NCI-H345 treated with DMSO at 0.1 percent for 48 hours (cell line): Measurements from ENCODE around the gene PTPRT.

Experiments used
- DNase-seq: peaks from one replicate; lab custom pipeline; 2025; ENCODE audit not compliant: unreplicated experiment; lab: John Stamatoyannopoulos, UW

PTPRT gene

DNA sequence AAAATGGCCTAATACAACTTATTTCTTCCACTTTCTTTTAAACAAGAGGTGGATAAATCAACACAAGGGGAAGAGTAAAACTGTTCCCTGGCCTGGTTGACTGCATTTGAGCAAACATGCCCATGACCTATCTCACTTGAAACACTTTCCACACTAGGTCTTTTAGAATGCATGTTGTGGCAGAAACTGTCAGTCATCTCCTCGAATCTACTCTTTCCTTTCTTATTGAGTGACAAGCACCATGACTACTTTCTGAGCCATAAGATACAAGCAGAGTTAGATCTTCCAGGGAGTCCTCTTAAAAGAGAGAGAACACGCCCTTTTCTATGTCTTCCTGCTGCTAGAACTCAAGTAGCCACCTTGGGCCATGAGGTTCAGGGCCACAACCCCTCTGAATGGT lies 66.5 kb downstream of the PTPRT start:
- no peak for DNase-seq

DNA sequence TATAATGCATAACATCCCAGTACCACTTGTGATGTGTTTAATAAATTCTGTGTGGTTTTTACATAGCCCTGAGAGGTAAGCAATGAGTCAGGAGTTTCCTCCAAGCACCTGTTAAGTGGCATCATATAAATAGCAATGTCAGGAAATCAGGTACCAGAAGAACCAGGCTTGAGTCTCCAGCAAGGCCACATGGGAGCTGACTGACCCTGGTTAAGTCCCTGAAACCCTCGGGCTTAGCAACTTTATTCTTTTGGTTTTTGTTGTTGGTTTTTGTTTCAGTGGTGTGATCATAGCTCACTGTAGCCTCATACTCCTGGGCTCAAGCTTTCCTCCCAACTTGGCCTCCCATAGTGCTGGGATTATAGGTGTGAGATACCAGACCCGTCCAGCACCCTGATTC lies 70.0 kb downstream of the PTPRT start:
- no peak for DNase-seq

DNA sequence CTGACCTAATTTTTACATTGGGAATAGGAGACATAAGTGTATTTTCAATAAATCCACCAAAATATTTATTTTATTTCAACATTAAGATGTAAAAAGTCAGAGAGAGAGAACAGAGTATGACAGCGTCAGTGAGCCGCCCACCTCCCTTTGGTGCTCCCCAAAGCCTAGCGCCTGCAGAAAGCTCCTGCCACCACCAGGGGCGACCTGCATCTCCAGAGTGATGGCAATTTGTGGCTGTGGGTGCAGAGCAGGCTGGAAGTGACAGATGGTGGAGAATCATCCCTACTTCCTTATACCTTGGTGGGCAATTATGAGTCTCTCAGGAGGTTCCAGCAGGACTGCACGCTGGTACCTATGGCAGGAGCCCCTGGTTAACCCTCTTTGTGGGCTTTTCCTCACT lies 87.3 kb downstream of the PTPRT start:
- no peak for DNase-seq

DNA sequence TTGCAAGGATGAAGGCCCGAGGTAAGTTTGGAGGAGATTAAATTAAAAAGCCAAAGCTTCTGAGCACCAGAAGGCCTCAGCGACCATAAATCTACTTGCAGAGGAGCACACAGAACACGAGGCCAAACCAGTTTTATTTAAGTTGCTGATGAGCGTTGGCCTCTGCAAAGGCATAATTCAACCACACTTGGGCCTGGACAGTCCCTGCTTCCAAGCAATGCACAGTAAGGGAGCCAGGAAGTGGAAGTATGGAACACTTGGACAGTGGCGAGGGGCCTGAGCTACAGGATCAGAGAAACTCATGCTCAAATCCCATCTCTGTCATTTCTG lies 92.8 kb downstream of the PTPRT start:
- no peak for DNase-seq

DNA sequence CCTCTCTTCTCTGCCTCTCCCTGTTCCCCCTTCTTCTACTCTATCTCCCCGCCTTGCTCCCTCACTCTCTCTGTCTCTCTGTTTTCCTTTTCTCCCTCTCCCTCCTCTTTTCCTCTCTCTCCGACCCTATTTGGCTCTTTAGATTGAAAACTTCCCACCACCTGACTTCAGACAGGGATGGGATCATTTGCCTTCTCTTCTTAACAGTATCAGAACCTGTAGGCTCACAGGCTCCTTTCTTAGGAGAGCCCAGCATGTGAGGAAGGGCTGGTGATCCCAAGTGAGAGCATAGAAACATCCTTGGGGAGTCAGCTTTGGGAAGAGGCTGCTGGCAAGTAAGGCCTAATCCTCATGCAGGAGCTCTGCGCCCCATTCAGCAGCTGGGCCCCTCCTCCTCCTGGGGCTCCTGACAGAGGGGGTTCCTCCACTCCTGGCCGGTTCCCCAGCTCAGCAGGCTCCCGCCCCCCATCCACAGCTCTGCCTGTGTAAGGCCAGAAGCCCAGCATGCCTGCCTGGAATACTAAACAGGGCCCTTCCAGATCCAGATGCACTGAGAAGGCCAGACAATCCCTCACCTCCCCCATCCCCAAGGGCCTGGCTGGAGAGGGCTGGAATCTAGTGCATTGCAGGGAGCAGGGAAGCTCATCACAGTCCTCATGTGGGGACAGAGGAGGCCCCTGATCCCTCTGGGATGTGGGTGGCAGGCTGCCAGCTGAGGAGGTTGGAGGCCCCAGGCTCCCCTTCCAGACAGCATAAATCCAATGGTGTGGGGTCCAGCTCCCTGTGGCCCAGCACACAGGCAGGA lies 93.4 kb downstream of the PTPRT start:
- no peak for DNase-seq

DNA sequence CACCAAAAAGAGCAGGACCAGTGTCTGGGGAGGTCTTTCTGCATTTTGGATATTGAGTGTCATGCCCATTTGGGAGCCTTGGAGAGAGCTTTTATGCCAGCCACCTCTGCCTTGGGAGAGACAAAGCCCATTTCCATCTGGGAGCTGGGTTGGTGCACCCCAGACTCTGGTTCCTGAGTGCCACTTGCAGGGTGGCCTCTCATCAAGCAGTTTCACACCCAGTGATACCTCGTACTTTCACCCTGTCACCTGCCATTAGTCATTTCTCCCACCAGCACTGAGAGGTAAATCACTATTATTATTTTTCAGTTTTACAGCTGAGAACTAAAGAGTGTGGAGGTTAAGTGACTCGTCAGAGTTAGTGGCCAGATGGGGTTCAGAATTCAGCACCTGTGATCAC lies 94.7 kb downstream of the PTPRT start:
- DNase-seq: no peak

DNA sequence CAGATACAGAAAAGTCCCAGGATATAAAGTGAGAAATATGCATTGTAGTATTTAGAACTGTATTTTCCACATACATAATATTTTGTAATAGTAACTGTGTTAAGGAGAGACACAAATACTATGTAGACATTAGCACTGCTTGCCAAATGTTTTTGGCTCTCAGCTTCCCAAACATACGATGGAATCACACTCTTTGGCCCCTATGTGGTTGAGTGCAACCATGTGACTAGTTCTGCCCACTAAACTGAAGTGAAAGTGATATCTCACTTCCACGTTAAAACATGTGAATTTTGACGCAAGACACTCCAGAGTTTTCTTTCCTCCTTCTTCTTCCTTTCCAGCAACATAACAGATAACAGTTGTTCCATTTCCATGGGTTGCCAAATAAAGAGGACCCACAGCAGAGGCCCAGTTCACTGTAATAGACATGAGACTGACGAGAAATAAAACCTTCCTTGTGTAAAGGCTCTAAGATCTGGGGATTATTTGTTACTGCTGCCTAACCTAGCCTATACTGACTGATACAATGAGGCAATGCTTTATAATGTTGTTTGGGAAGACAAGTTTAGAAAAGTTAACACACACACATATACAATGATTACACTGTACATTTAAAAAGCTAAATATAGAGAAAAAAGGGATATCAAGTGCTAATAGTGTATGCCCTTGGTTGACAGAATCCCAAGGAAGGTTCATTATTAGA lies 97.2 kb downstream of the PTPRT start:
- DNase-seq: no peak

DNA sequence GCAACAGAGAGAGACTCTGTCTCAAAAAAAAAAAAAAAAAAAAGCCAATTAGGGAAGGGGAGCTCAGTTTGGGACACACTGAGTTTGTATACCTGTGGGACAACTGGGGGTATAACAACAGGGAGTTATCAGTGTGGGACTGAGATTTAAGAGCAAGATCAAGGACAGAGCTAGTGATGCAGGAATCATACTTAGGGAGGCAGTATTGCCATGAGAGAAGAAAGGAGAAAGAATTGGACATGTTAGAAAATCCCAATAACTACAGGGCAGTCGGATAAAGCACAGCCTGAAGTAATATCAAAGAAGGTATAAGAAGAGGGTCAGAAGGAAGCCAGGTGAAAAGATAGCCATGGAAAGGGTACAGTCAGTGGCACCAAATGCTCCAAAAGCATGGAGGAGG lies 121.2 kb downstream of the PTPRT start:
- DNase-seq: no peak

DNA sequence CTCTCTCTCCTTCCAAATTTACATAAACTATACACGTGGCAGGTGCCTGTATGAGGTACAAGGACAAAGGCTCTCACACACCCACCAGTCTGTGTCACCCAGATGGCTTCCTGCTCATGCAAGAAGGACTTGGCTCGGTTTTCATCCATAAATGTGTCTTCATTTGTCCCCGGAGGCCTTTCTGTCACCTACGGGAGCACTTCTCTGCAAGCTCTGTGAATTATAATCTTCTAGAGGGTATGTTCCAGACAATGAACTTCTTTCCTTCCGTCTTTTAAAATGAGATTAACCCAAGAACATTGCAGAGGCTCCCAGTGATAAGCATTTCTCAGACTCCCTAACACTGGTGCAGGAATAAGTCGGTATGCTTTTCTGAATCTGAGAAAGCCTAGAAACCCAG lies 123.6 kb downstream of the PTPRT start:
- no peak for DNase-seq

DNA sequence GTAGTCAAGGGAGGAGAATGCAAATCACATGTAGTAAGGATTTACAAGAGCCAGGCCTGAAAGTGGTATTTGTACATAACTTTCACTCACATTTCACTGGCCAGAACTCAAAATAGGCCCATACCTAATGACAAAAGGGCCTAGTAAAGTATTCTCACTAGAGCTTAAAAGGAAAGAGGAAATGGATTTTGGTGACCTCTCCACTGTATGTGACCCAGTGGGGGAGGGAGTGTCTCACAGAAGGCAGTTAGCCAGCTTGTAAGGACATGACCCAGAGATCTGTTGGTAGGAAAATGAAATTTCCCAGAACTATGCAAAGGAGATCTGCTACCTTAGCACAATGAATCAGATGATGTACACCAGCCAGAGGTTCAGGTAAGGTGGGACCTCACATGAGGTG lies 124.4 kb downstream of the PTPRT start:
- DNase-seq: no peak

DNA sequence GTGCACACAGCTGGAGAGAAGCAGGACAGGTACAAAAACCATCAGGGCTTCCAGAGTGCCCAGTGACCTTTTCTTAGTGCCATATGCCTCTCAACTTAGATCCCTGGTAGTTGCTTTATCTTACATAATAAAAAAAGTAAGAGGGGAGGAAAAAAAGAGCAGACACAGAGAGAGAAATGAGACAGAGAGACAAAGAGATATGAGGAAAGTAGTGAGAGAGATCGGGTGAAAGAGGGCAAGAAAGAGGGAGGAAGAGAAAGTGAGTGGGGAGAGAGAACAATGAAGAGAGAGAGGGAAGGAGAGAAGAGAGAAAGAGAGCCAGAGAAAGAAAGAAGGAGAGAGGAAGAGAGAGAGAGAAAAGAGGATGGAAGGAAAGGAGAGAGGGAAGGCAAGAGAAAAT lies 131.6 kb downstream of the PTPRT start:
- no peak for DNase-seq

DNA sequence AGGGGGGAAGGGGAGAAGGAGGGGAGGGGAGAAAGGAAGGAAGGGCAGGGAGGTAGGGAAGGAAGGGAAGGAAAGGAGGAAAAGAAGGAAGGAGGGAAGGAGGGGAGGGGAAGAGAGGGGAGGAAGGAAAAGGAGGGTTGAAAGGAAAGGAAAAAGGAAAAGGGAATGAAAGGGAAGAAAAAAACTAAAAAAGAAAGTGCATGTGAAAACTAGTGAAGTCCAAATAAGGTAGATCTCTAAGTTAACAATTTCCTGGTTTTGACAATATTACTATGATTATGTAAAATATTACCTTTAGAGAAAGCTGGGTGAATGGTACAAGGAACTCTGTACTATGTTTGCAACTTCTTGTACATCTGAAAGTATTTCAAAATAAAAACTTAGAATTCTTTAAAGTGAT lies 132.4 kb downstream of the PTPRT start:
- no peak for DNase-seq

DNA sequence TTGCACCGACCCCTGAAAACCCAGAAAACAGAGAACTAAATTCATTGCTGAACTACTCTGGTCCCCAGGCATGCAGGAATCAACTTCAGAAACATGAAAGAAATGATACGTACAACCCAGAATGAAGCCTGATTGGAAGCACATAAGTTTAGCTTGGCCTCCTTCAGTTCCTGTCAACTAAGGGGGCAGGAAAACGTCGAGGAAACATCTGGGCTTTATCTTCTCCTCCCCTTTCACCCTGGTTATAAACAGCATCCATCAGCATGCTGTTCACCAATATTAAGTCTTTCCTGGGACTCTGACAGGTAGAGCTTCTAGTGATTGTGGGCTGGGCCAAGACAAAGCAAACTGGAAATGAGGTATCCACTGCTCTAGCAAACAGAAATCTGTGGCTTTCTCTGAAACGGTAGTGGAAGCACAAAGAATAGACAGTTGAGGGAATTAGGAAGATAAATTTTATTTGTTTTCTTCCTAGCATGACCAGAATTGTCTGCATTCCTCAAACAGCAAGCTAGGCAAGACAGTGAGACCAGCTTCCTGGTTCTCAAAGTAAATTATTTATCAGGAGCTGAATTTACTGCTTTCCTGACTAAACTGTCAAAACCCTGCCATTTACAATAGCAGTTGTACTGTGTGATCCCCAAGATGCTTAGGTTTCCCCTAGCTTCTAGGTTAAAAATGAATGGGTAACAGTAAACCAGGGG lies 134.4 kb downstream of the PTPRT start:
- no peak for DNase-seq

DNA sequence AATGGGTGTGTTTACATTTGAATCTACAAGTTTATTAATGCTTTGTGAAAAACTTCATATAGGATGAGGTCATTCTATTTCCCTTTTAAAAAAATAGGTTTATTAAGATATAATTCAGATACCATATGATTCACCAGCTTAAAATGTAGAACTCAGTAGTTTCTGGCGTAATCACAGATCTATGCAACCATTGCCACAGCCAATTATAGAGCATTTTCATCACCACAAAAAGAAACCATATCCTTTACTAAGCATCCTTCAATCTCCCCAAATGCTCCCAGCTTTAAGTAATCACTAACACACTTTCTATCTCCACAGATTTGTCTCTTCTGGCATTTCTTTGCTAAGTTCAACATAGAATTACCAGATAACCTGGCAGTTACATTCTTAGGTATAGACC lies 137.2 kb downstream of the PTPRT start:
- no peak for DNase-seq

DNA sequence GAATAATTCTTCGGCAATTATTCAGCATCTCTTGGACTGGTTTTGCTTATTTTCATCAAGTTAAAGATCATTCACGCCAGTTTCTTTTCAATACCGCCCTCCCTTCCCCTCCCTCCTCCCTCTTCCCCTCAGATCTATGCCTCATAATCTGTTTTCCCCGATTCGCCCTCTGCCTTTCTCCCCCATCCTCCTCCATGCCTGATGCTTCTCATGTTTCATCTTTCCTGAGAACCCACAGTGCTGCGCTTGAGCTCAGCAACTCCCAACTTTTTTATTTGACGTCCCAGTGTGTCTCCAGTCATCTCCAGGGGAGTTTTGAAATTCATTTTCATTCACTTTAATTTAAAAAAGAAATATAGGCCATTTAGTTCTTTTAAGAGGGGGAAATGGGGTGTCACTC lies 142.7 kb downstream of the PTPRT start:
- DNase-seq: no peak

DNA sequence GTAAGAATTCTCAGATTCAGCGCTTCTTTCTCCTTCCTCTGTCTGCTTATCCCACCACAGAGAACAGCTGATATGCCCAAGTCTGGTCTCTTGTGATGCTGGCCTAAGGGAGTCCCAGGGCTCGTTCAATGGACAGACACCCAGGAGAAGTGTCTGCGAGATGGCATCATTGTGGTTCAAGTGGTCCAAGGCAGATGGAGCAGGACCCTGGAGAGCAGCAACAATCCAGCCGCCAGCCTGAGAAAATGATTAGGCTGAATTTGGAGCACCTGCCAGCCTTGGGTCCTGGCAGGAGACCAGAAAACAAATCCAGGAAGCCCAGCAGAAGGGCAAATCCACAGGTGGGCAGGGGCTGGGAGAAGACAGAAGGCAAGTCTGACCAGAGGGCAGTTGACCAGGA lies 145.8 kb downstream of the PTPRT start:
- no peak for DNase-seq

DNA sequence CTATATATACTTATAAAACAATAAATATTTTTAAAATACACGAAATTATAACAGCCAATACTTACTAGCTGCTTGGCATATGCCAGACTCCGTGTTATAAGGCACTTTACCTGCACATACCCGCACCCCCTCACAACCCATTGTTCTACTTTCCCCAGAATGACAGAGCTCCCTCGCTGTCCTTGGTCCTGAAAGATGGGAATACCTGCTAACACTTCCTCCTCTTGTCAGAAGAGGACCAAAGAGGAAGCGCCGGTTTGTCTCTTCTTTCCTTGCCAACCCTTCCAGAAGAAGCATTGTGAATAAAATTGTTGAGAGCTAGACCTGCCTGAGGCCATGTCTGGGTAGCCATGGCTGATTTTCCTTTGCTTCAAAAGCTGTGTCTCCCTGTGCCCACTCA lies 149.3 kb downstream of the PTPRT start:
- DNase-seq: no peak

DNA sequence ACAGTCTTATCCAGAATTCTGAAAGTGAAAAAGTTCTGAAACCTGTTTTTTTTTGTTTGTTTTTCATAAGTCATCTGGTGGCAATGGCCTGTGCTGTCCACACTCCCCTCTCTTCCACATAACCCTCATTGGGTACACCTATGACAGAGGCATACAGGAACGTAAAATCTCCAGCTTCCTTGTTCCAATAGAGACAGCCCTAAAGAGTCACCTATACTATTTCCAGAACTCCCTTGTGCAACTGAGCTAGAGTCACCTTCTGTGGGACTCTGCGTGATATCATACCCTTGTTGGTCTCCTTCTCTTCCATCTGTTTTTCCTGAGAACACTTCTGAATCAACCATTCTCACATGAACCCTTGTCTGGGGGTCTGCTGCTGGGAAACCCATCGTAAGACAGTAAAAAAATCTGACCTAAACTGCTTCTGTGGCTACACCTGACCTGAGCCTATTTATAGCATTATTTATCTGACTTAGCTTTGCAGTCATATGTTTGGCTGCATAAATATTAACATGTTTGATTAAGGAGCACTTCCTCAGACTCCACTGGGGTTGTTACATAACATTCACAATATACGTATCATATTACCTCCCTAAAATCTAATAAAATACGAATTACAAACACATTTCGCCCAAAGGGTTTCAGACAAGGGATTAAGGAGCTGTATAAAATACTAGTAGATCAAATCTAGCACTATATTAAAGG lies 151.9 kb downstream of the PTPRT start:
- no peak for DNase-seq

DNA sequence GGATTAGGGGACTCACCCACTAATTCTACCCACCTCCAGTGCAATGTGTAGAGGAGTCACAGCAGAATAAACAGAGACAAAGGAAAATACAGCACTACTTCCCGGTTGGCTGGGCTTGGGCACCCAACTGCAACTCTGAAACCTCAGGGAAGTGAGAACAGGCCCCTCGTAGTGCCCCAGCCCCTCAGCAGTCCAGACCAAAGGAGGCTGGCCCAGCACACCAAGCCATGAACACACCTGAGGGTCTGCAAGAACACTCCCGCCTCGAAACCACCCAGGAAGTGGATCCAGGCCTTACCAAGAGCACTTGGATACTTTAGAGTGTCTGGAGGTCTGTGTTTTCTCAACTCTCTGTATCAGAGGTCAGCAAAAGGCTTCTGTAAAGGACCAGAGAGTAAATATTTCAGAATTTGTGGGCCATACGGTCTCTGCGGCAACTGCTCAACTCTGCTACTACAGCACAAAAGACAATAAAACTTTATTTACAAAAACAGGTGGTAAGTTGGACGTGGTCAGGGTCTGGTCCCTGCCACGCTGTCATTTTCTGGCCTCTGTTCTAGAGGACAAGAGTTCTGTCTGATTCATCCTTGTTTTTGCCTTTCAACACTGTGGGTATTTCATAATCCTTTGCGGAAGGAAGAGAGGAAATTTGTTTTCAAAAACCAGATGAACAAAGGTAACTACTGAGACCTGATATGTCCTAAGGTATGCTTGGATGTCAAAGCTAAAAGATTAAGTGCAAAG lies 154.6 kb downstream of the PTPRT start:
- DNase-seq: no peak

DNA sequence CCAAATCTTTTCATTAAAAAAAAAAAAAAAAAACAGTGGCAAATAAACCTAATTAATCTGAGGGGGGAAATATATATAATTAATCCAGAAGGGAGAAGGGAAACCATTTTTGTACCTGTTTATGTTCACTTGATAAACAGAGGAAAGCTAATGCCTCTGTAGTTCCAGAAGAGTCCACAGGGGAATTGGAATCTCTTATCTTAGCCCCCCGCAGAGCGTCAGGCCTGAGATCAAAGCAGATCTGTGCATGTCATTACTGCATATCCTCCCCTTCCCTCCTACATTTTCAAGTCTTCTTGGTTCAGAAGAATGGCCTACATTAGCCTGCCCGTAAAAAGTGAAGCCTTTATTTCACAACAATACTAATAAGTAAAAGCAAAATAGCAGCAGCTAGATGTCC lies 157.2 kb downstream of the PTPRT start:
- DNase-seq: no peak

DNA sequence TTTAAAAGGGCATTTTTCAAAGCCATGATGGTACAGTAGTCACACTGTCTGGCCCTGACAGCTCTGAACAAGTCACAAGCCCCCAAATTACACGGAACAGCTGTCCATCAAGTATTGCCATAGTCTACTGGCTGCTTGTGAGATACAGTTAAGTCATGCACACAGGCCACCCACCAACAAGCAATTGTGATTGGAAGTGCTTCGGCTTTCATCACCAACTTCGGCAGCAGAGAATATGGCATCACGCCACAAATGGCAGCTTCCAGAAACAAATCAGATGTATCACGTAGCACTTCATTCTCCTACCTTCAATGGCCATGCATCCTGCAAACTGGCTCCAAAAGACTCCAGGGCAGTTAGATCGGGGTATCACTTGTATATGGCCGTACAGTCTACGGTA lies 160.5 kb downstream of the PTPRT start:
- DNase-seq: no peak
